NCI-H524 (cell line): ENCODE measurements around the gene PIF1.
"Not testable (repeated sequence)": the region's sequence is repeated elsewhere in the genome, so short reads cannot be mapped to it uniquely, and the experiment has no call there.

Source experiments
- DNase-seq, 2 experiments: peaks; one replicate each; lab custom pipeline; 2025; lab: John Stamatoyannopoulos, UW

The PIF1 gene

GRCh38 chr15:64847016-64847415 lies 21.6 kb upstream of the PIF1 start:
- no peak for DNase-seq

DNA sequence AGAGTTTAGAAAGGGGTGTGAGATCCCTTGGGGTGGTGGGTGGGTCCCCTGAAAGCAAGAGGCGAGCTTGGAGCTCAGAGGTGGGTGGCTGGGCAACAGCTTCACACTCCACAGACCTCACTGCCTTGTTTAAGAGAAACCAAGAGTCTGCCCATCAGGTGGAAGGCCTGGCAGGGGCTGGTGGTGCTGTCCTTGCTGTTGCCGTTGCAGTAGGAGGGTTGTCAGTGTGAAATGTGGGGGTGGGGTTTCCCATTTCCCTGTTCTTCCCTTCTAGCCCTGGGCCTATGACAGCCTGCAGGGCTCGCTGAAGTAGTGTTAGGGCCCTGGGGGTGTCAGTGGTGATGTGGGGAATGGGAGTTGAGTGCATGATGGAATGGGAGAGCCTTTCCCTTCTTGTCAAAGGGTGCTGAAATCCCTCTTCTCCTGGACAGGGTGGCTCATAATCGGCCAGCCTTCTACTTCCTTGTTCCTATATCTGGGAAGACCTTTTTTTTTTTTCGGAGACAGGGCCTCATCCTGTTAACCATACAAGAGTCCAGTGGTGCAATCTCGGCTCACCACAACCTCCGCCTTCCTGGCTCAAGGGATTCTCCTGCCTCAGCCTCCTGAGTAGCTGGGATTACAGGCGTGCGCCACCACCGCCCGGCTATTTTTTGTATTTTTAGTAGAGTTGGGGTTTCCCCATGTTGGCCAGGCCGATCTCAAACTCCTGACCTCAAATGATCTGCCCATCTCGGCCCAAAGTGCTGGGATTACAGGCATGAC lies 20.6 kb upstream of the PIF1 start:
- no peak for DNase-seq

DNA sequence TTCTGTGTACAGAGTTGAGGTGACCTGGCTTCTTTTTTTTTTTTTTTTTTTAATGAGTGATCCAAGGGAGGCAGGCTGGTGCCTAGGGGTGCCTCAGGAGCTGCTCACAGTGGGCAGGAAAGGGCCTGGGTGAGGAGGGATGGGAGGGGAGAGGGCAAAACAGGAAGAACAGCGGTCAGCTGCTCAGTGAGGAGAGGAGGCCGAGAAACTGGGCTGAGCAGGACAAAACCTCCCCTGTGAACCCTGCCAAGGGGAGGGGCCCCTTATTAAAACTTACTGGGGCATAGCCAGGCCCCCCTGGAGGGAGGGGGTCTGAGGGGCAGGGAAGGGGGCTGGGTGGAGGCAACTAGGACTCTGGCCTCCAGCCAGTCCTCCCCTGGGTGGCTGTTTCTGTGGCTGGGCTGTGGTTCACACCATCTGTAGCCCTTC lies 19.8 kb upstream of the PIF1 start:
- no peak for DNase-seq

DNA sequence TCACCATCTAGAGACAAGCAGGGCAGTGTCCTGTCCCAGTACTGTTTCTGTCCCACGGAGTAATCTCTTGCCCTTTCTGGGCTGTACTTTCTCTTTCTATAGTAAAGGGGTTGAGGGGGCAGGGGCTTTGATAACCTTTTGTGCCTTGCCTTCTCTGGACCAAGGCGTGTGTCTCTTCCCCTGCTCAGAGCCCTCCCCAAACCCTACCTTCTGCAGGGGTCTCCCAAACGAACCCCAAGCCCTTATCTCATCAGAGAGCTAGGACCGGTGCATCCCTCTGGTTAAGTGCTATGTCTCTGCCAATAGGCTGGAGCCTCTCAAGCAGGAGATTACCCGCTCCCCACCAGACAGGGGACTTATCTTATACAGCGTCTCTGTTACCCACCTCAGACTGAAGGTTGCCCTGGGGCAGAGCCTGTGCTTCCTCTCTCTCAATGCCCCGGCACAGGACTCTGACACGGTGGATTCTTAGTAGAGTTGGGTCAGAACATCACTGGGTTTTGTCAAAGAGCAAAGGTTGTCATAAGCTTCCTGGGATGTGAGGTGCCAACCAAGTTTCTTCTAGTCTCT lies 19.2 kb upstream of the PIF1 start:
- DNase-seq: no peak

DNA sequence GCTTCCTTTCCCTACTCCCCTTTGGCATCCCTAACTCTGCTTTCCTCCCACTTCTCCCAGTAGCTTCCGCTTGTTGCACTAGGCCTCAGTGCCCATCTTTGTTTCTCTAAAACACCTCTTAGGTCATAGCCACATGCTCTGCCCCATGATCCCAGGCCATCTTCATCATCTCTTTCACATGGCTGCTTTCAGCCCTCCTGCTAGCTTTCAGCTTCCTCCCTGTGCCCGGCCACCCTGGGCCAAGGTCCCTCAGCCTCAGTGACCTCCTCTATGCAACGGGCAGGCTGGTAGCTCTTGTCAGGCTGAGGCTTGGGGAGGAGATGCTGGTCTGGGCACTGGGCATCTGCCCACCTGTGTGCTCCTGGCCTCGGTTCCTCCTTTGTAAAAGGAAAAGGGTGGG lies 18.5 kb upstream of the PIF1 start:
- DNase-seq: no peak

GRCh38 chr15:64842986-64843561 lies 17.6 kb upstream of the PIF1 start:
- DNase-seq: no peak

GRCh38 chr15:64842096-64842939 lies 16.9 kb upstream of the PIF1 start:
- peak in 1 of 2 experiments; percentile 45 for DNase-seq

DNA sequence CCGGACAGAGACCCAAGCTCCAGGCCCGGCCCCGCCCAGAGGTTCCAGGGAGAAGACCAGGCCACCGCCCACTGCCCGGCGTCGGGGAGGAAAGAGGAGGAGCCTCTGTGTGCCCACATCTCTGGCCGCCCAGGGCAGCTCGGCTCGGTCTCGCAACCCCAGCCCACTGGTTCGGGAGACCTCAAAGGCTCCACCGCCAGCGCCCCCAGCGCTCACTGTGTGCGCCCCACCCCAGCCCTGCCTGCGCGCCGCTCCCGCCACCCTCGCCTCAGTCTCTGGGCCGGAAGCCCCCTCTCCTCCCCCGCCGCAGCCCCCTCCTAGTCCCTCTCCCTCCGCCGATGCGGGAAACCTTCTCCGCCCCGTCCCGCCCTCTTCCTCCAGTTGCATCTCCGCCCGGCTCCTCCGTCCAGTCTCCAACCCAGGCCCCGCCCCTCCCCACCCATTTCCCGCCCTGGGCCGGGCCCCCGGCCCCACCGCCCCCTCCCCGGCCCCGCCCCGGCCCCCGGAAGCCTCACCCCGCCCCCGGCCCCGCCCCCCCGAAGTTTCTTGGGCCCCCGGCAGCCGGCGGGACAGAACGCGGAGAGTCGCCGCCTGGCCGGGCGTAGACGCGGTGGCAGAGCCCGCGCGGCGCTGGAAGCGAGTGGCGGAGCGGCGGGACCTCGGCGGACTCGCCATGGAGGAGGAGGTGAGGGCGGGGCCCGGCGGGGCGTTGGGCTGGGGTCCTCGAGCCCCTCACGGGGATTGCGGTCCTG lies 16.1 kb upstream of the PIF1 start, which contains the start of gene PLEKHO2:
TSS of gene PLEKHO2 (plus strand) at position 572 of the 752 bp plus-strand sequence. CDS start at position 674, 102 bp downstream.
- DNase-seq: peak; percentile 86 to 98

GRCh38 chr15:64841060-64841343 lies 15.6 kb upstream of the PIF1 start:
- DNase-seq: no peak

DNA sequence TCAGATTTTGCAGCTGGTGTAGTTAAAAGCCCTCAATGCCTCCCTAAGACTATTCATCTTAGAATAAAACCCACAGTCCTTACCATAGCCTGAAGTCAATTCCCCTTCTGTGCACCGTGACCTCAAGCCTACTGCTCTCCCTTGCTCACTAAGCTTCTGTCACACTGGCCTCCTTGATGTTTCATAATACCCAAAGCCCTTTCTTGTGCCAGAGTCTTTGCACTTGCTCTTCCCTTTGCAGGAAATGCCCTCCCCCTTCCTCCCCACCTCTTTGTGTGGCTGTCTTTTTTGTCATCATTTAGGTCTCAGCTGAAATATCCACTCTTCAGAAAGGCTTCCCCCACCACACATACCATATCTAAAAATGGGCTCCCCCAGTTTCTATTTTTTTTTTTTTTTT lies 12.1 kb upstream of the PIF1 start:
- DNase-seq: no peak

DNA sequence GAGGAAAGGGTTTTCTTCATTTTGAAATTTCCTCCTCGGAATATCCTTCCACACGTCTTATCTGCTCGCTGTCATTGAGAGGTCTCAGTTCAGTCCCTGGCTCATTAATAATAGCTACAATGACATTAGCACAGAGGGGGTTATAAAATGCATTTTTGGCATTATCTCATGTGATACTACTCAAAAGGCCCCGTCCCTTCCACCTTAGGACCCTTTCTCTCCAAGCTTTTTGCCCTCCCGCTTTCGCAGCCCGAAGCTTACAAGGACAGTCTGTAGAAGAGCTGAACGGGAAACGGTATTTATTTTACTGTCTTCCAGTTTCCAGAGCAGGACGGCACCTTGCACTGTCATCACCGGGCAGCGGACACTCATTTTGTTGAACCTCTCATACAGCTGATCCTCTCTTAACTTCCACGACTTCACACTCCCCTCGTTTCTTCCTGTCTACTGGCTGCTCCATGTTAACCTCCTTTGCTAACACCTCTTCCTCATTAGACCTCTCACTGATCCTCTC lies 10.6 kb upstream of the PIF1 start:
- no peak for DNase-seq

- DNase-seq: no peak
Observed at GRCh38 chr15:64833690-64834089, 8.2 kb upstream of the PIF1 start.

- DNase-seq: no peak
Observed at GRCh38 chr15:64828985-64829384, 3.5 kb upstream of the PIF1 start.

GRCh38 chr15:64824929-64825430 lies 467 bp downstream of the PIF1 start:
- DNase-seq: peak in 1 of 2 experiments; percentile 52

DNA sequence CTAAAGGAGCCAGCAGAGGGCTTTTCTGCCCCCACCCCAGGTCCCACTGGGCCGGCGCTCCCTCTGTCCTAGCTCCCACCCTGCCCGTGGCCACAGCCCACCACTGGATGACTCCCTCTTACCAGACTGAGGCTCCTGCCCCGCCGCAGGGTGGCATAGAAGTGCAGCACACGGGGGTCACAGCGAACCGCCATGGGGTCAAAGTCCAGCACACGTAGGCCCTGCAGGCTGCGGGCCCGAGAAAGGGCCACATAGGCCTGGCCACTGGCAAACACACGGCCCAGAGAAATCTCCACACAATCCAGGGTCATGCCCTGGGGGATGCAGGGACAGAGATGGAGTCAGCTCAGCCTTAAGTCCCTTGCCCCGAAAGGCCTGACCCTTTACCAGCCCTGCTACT lies 9.0 kb downstream of the PIF1 start:
- DNase-seq: no peak

- DNase-seq: not testable (repeated sequence)
Observed at GRCh38 chr15:64814965-64815364, 10.5 kb downstream of the PIF1 start.

DNA sequence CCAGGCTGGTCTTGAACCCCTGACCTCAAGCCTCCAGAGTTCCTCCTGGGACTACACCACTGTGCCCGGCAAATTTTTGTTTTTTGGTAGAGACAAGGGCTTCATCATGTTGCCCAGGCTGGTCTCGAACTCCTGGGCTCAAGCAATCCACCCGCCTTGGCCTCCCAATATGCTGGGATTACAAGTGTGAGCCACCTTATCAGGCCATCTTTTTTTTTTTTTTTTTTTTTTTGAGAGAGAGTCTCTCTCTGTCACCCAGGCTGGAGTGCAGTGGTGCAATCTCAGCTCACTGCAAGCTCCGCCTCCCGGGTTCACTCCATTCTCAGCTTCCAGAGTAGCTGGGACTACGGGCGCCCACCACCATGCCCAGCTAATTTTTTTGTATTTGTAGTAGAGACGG lies 11.2 kb downstream of the PIF1 start:
- DNase-seq: not testable (repeated sequence)

DNA sequence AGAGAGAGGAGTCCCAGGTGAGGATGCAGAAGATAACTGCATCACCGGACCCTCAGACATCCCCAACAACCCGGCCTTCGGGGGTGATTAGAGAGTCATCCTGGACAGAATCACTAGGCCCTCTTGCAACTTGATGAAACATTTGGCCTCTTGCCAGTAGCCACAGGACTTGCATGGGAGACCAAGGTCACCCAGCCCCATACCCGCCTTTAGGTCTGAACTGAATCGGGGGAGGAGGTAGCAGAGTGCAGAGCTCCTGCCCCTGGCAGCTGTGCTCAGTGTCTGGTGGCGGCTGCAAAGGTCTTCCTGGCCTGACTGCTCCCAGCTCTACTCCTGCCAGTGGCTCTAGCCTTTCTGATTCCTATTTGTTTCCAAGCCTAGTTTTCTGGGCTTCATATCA lies 12.4 kb downstream of the PIF1 start:
- DNase-seq: peak in 1 of 2 experiments; percentile 20

DNA sequence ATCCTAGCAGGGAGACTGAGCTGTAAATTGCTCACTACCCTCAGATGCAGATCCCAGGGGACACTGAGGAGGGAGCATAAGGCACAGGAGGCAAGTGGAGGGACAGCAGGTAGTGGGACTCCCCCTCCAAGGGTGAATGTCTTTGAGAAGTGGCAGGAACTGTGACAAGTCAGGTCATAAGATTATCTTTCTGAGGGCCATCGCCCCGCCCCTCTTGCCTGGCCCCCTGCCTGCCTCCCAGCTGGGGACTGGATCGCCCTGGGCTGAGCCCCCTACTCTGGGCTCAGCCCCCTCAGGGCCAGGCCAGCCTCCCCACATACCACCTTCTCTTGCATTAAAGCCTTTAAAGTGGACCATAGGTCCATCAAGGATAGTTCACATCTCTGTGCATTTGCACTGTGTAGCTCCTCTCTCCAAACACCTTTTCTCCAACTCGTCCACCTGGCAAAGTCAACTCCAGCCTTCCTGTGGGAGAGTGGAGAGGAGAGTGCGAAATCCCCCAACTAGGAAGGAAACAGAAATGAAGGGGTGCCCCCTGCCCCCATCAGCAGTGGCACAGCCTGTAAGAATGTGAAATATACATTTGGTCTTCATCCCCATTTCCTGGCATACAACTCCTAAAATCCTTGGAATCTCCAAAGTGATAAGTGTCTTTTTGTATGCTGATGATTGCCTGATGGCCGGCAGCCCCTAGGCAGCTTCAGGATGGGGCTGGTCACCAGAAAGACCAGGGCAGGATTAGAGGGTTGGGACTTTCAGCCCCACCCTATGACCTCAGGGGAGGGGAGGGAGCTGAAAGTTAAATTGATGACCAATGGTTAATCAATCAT lies 14.7 kb downstream of the PIF1 start:
- DNase-seq: peak in 1 of 2 experiments; percentile 33
